ENCODE results near the gene TRERF1.

GRCh38 chr6:42227173-42227850 lies 224.4 kb downstream of the TRERF1 start:
- TF ChIP-seq POLR2A (IDR thresholded peaks at IDR 0.05) (no peak), CTCF (IDR thresholded peaks at IDR 0.05) (no peak)
